H9 (cell line): ENCODE data around the gene GGT6. TPM values are rescaled to one million over a fixed set of nuclear protein-coding genes. Genes with fewer than 3 reads are reported as not detected.

Experiments used
- DNase-seq: peaks from one replicate; pipeline ENCODE4 v3.0.0-alpha.2; 2017
- H2AFZ ChIP-seq: one replicate; pipeline ENCODE4 v1.6.1; 2013; ENCODE audit warnings: mild to moderate bottlenecking, low read length, control low read depth, moderate library complexity
- H2AK5ac ChIP-seq: 2 replicates; pipeline ENCODE4 v1.6.1; 2013; ENCODE audit warnings: low read length, control low read depth, mixed read lengths; ENCODE audit not compliant: insufficient read length
- H2BK120ac ChIP-seq: one replicate; pipeline ENCODE4 v1.6.1; 2013; ENCODE audit warnings: low read depth, mild to moderate bottlenecking, low read length, control low read depth, inconsistent platforms; ENCODE audit not compliant: poor library complexity, severe bottlenecking
- H2BK12ac ChIP-seq: 2 replicates; pipeline ENCODE4 v1.6.1; 2013; ENCODE audit warnings: low read length, control low read depth, mixed read lengths, low read depth; ENCODE audit not compliant: insufficient read length
- H2BK15ac ChIP-seq: 2 replicates; pipeline ENCODE4 v1.6.1; 2013; ENCODE audit warnings: low read depth, low read length, control low read depth
- H2BK20ac ChIP-seq: one replicate; pipeline ENCODE4 v1.6.1; 2013; ENCODE audit warnings: low read depth, mild to moderate bottlenecking, low read length, control low read depth, inconsistent platforms; ENCODE audit not compliant: poor library complexity, severe bottlenecking
- H2BK5ac ChIP-seq: 2 replicates; pipeline ENCODE4 v1.6.1; 2013; ENCODE audit warnings: low read length, control low read depth, mixed read lengths; ENCODE audit not compliant: insufficient read length
- H3K14ac ChIP-seq: 2 replicates; pipeline ENCODE4 v1.6.1; 2013; ENCODE audit warnings: low read length, control low read depth; ENCODE audit not compliant: insufficient read depth
- H3K18ac ChIP-seq: 2 replicates; pipeline ENCODE4 v1.6.1; 2013; ENCODE audit warnings: low read depth, mild to moderate bottlenecking, mixed read lengths, low read length, control low read depth; ENCODE audit not compliant: insufficient read length
- H3K23ac ChIP-seq: 2 replicates; pipeline ENCODE4 v1.6.1; 2013; ENCODE audit warnings: low read length, control low read depth, mixed read lengths, low read depth; ENCODE audit not compliant: insufficient read length
- H3K23me2 ChIP-seq: 2 replicates; pipeline ENCODE4 v1.6.1; 2013; ENCODE audit warnings: low read depth, mild to moderate bottlenecking, mixed read lengths, low read length, control low read depth; ENCODE audit not compliant: insufficient read length, poor library complexity, severe bottlenecking
- H3K27ac ChIP-seq: 2 replicates; pipeline ENCODE4 v1.5.1; 2013; ENCODE audit warnings: low read length, control low read depth, mixed read lengths, low read depth; ENCODE audit not compliant: insufficient read length
- H3K27me3 ChIP-seq: 2 replicates; pipeline ENCODE4 v1.6.1; 2013; ENCODE audit warnings: low read length, control low read depth, inconsistent platforms; ENCODE audit not compliant: insufficient read depth
- H3K4ac ChIP-seq: 2 replicates; pipeline ENCODE4 v1.6.1; 2013; ENCODE audit warnings: low read depth, mild to moderate bottlenecking, control low read depth, inconsistent platforms, low read length, moderate library complexity
- H3K4me1 ChIP-seq: 2 replicates; pipeline ENCODE4 v1.6.1; 2013; ENCODE audit warnings: low read length, control low read depth, inconsistent platforms; ENCODE audit not compliant: insufficient read depth
- H3K4me2 ChIP-seq: 2 replicates; pipeline ENCODE4 v1.6.1; 2013; ENCODE audit warnings: low read length, control low read depth, mixed read lengths; ENCODE audit not compliant: insufficient read length, insufficient read depth
- H3K56ac ChIP-seq: 2 replicates; pipeline ENCODE4 v1.6.1; 2013; ENCODE audit warnings: low read depth, mild to moderate bottlenecking, mixed read lengths, low read length, control low read depth; ENCODE audit not compliant: insufficient read length
- H3K79me1 ChIP-seq: 2 replicates; pipeline ENCODE4 v1.6.1; 2013; ENCODE audit warnings: low read depth, mild to moderate bottlenecking, moderate library complexity, low read length, control low read depth, inconsistent platforms; ENCODE audit not compliant: insufficient read depth, poor library complexity, severe bottlenecking
- H3K79me2 ChIP-seq: 2 replicates; pipeline ENCODE4 v1.6.1; 2013; ENCODE audit warnings: low read length, control low read depth, inconsistent platforms; ENCODE audit not compliant: insufficient read depth
- H3K9ac ChIP-seq: 2 replicates; pipeline ENCODE4 v1.6.1; 2013; ENCODE audit warnings: low read length, control low read depth, mixed read lengths; ENCODE audit not compliant: insufficient read length; ENCODE audit errors: extremely low read depth
- H3K9me3 ChIP-seq: one replicate; pipeline ENCODE4 v1.6.1; 2013; ENCODE audit warnings: low read depth, low read length, inconsistent platforms; ENCODE audit not compliant: control insufficient read depth
- H3T11ph ChIP-seq: one replicate; pipeline ENCODE4 v1.6.1; 2013; ENCODE audit warnings: mild to moderate bottlenecking, low read length, control low read depth, inconsistent platforms
- H4K20me1 ChIP-seq: one replicate; pipeline ENCODE4 v1.6.1; 2013; ENCODE audit not compliant: control insufficient read depth, insufficient read length, insufficient read depth
- H4K5ac ChIP-seq: 2 replicates; pipeline ENCODE4 v1.6.1; 2013; ENCODE audit warnings: low read depth, mild to moderate bottlenecking, mixed read lengths, low read length, control low read depth; ENCODE audit not compliant: insufficient read length
- H4K8ac ChIP-seq: replicated peaks from 2 replicates; pipeline ENCODE4 v1.6.1; 2013; ENCODE audit warnings: low read length, control low read depth, mixed read lengths, low read depth; ENCODE audit not compliant: insufficient read length
- H4K91ac ChIP-seq: 2 replicates; pipeline ENCODE4 v1.6.1; 2013; ENCODE audit warnings: low read depth, mild to moderate bottlenecking, moderate library complexity, mixed read lengths, low read length, control low read depth; ENCODE audit not compliant: insufficient read length
- H3K27ac Mint-ChIP-seq, 3 experiments: 2 replicates in 2 of 3; 3 replicates in 1 of 3; pipeline ENCODE4 v1.8.0; 2020 to 2021; ENCODE audit warnings: mixed read lengths in 3 of 3, mild to moderate bottlenecking in 1 of 3, moderate library complexity in 1 of 3
- H3K27me3 Mint-ChIP-seq: 2 replicates; pipeline ENCODE4 v1.8.0; 2021; ENCODE audit warnings: low read depth, mild to moderate bottlenecking, moderate library complexity, mixed read lengths
- H3K36me3 Mint-ChIP-seq, 3 experiments: 2 replicates in 2 of 3; 3 replicates in 1 of 3; pipeline ENCODE4 v1.8.0; 2020 to 2021; ENCODE audit warnings: low read depth in 3 of 3, mixed read lengths in 3 of 3; ENCODE audit not compliant: insufficient read depth in 1 of 3
- H3K4me1 Mint-ChIP-seq, 2 experiments: 2 replicates each; pipeline ENCODE4 v1.8.0; 2020; ENCODE audit warnings: mixed read lengths in 2 of 2
- H3K4me3 Mint-ChIP-seq, 2 experiments: 2 replicates in 1 of 2; 3 replicates in 1 of 2; pipeline ENCODE4 v1.8.0; 2020 to 2021; ENCODE audit warnings: mild to moderate bottlenecking in 2 of 2, mixed read lengths in 2 of 2, moderate library complexity in 1 of 2
- H3K9me3 Mint-ChIP-seq, 2 experiments: 2 replicates in 1 of 2; 3 replicates in 1 of 2; pipeline ENCODE4 v1.8.0; 2020; ENCODE audit warnings: mild to moderate bottlenecking in 2 of 2, mixed read lengths in 2 of 2, moderate library complexity in 1 of 2
- WGBS: extraction: QIAGEN DNeasy Blood & Tissue Kit; methylation state at CpG from one replicate; pipeline ENCODE4 v1.1.7; 2013; ENCODE audit warnings: missing lambda C conversion rate, low lambda C conversion rate, mixed read lengths; ENCODE audit not compliant: insufficient read length; ENCODE audit errors: extremely low coverage; 5-methylcytosine and 5-hydroxymethylcytosine counted together
- total RNA-seq: library from RNA; stranded (reverse); gene quantifications from 2 replicates; pipeline ENCODE4 v1.2.1, GENCODE V29; 2021
- TF ChIP-seq, protein P1 (sequence below): fragments of 200-600 bp; sonication (generic); conservative IDR thresholded peaks from 3 replicates; pipeline ENCODE4 v1.8.0; 2021; ENCODE audit warnings: antibody characterized with exemption, mild to moderate bottlenecking

Gene GGT6
- total RNA-seq, 1 experiment from 2014 or later: 0.17 TPM

- H4K5ac ChIP-seq: no peak overlapping the region
- no peaks in the 10 kb centered on the region for H3K27me3 ChIP-seq
- no peak overlapping the region for H2BK120ac ChIP-seq
- H2BK12ac ChIP-seq: no peak overlapping the region
- H3K4me2 ChIP-seq: peak overlapping the region; percentile 60
- H3K4me3 Mint-ChIP-seq: peak overlapping the region; percentile 94 to 95
- H3K56ac ChIP-seq: no peak overlapping the region
- H4K91ac ChIP-seq: no peak overlapping the region
- H3K9ac ChIP-seq: peak overlapping the region; percentile 52
- H3K27ac Mint-ChIP-seq: peak overlapping the region; percentile 47 to 97 (median 89)
- WGBS: 100% methylated on average over 1 of the region's 17 CpGs
- H4K8ac ChIP-seq: no peak overlapping the region
- no peaks in the 10 kb centered on the region for H4K20me1 ChIP-seq
- H2BK5ac ChIP-seq: no peak overlapping the region
- H3T11ph ChIP-seq: no peak overlapping the region
- peaks cover 11% of the 10 kb centered on the region for H3K23me2 ChIP-seq
- peaks cover 26 to 40% (median 31%) of the 10 kb centered on the region in 3 experiments for H3K36me3 Mint-ChIP-seq
- H3K14ac ChIP-seq: no peak overlapping the region; the same call in 1 of the 2 replicates
- no peaks in the 10 kb centered on the region for H3K9me3 Mint-ChIP-seq
- H3K4me1 ChIP-seq: peaks cover 4% of the 10 kb centered on the region; the same call in 1 of the 2 replicates
- no peak overlapping the region for H3K27ac ChIP-seq
- DNase-seq: no peak
- H2BK15ac ChIP-seq: no peak overlapping the region
- no peak overlapping the region for H3K4ac ChIP-seq
- H3K9me3 ChIP-seq: no peaks in the 10 kb centered on the region
- no peak overlapping the region for H2BK20ac ChIP-seq
- peak overlapping the region; percentile 19 for H3K18ac ChIP-seq
- no peak overlapping the region for H2AFZ ChIP-seq
- no peak overlapping the region for H2AK5ac ChIP-seq
- peaks cover 9% of the 10 kb centered on the region; the same call in 1 of the 2 replicates for H3K79me2 ChIP-seq
- peaks cover 25 to 35% of the 10 kb centered on the region in 2 experiments for H3K4me1 Mint-ChIP-seq
- TF ChIP-seq, protein P1, sequence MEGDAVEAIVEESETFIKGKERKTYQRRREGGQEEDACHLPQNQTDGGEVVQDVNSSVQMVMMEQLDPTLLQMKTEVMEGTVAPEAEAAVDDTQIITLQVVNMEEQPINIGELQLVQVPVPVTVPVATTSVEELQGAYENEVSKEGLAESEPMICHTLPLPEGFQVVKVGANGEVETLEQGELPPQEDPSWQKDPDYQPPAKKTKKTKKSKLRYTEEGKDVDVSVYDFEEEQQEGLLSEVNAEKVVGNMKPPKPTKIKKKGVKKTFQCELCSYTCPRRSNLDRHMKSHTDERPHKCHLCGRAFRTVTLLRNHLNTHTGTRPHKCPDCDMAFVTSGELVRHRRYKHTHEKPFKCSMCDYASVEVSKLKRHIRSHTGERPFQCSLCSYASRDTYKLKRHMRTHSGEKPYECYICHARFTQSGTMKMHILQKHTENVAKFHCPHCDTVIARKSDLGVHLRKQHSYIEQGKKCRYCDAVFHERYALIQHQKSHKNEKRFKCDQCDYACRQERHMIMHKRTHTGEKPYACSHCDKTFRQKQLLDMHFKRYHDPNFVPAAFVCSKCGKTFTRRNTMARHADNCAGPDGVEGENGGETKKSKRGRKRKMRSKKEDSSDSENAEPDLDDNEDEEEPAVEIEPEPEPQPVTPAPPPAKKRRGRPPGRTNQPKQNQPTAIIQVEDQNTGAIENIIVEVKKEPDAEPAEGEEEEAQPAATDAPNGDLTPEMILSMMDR: no peak
- H3K79me1 ChIP-seq: no peaks in the 10 kb centered on the region
- 0 out of 2 replicates have a peak, but pooled peaks cover 1% of the 10 kb centered on the region for H3K27me3 Mint-ChIP-seq
- H3K23ac ChIP-seq: no peak overlapping the region
Measured at GRCh38 chr17:4555873-4556759, 4.3 kb downstream of the GGT6 start.
